AG04450 (cell line): ENCODE measurements around the gene USP53. TPM values are rescaled to one million over a fixed set of nuclear protein-coding genes. Genes with fewer than 3 reads are reported as not detected.

Experiments used
- CTCF ChIA-PET: fragments of 300-600, 350-600 bp; formaldehyde crosslinking; extraction: SDS; loops from one replicate; lab custom pipeline; 2022; ENCODE audit warnings: antibody characterized with exemption, inconsistent platforms; lab: Charles Lee
- POLR2A ChIA-PET: fragments of 350-600 bp; formaldehyde crosslinking; extraction: SDS; loops from one replicate; lab custom pipeline; 2021; ENCODE audit warnings: antibody characterized with exemption, inconsistent platforms; lab: Yijun Ruan, JAX
- DNase-seq: peaks from one replicate; pipeline ENCODE4 v3.0.0-alpha.2; 2011; ENCODE audit warnings: low read depth, low spot score
- H3K27ac ChIP-seq: one replicate; pipeline ENCODE4 v1.5.1; 2012; ENCODE audit warnings: low read depth, low read length, control low read depth
- H3K27me3 ChIP-seq: one replicate; pipeline ENCODE4 v1.6.0; 2012; ENCODE audit warnings: low read length; ENCODE audit not compliant: control insufficient read depth, insufficient read depth
- H3K4me3 ChIP-seq: 2 replicates; pipeline ENCODE4 v1.5.1; 2011; ENCODE audit warnings: mild to moderate bottlenecking, low read depth, low read length, control low read depth
- H3K9me3 ChIP-seq: 2 replicates; pipeline ENCODE4 v1.5.1; 2012; ENCODE audit warnings: low read length; ENCODE audit not compliant: control insufficient read depth, insufficient read depth
- polyA plus RNA-seq: library from polyadenylated mRNA; depleted of rRNA; stranded (reverse); fragments of >200 nt; gene quantifications from 2 replicates; pipeline ENCODE4 v1.2.3, GENCODE V29; 2011
- TF ChIP-seq, protein P1 (sequence below): IDR thresholded peaks from 2 replicates; pipeline ENCODE4 v1.5.1; 2011; ENCODE audit warnings: low read depth, low read length, control low read depth, inconsistent platforms

The USP53 gene
- polyA plus RNA-seq, 1 experiment = 19.0 TPM

DNA sequence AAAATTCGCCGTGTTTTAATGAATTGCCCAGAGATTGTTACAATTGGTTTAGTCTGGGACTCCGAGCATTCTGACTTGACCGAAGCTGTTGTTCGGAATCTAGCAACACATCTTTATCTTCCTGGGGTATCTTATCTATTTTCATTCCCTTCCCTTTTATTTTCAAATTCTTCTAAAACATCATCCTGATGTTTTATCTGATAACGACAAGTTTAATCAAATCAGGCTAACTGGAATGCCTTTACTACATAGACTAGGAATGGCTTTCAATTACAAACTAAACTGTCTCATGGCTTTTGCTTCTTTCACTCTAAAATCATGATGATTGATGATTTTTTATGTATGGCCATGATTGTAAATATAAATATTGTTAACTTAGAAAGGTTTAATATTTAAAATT is 48.0 kb downstream of the USP53 start:
- ChIA-PET POLR2A (no interaction called here), CTCF (interaction anchor here (1.1 kb wide), 1 partner anchor 218 kb away, joined by 3 read pairs; no protein-coding TSS in a partner anchor)
- H3K4me3 ChIP-seq = no peak overlapping the region

DNA sequence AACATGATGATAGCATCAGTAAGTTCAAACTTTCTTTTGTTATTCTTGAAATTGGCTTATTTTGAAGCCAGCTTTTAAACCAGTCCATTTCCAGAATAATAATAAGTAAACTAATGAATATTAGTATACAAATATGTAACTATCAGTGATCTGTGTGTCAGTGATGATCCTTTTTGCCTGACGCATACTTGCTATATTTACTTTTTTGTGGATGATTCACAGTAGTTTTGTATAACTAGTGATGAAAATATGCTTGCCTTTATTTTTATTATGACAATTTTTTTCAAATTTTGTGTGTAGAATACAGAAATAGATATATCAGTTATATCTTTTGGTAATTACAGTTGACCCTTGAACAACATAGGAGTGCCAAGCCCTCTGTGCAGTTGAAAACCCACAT is 49.5 kb downstream of the USP53 start:
- POLR2A ChIA-PET = no interaction called here
- CTCF ChIA-PET = no interaction called here
- H3K27me3 ChIP-seq = no peaks in the 10 kb centered on the region
- TF ChIP-seq, protein P1, sequence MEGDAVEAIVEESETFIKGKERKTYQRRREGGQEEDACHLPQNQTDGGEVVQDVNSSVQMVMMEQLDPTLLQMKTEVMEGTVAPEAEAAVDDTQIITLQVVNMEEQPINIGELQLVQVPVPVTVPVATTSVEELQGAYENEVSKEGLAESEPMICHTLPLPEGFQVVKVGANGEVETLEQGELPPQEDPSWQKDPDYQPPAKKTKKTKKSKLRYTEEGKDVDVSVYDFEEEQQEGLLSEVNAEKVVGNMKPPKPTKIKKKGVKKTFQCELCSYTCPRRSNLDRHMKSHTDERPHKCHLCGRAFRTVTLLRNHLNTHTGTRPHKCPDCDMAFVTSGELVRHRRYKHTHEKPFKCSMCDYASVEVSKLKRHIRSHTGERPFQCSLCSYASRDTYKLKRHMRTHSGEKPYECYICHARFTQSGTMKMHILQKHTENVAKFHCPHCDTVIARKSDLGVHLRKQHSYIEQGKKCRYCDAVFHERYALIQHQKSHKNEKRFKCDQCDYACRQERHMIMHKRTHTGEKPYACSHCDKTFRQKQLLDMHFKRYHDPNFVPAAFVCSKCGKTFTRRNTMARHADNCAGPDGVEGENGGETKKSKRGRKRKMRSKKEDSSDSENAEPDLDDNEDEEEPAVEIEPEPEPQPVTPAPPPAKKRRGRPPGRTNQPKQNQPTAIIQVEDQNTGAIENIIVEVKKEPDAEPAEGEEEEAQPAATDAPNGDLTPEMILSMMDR = no peak
- no peak for DNase-seq
- no peak overlapping the region for H3K4me3 ChIP-seq
- no peak overlapping the region for H3K27ac ChIP-seq
- H3K9me3 ChIP-seq = no peaks in the 10 kb centered on the region

More for the DNA sequence above, 48.0 kb downstream of the USP53 start:
- no peak for DNase-seq
- H3K27ac ChIP-seq = no peak overlapping the region
- no peaks in the 10 kb centered on the region for H3K9me3 ChIP-seq
- H3K27me3 ChIP-seq = no peaks in the 10 kb centered on the region
- TF ChIP-seq, protein P1 = no peak

DNA sequence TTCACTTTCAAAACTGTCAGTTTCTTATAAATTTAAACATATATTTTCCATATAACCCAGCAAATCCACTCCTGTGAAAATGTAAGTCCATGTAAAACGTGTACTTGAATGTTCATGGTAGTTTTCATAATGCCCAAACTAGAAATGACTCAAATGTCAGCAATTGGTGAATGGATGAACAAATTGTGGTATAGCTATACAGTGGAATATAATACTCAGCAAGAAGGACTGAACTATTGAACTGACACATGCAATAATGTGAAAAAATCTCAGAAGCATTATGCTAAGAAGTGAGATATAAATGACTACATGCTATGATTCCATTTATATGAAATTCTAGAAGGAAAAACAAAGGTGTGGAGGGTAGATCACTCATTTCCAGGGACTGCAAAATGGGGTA is 52.2 kb downstream of the USP53 start:
- POLR2A ChIA-PET = no interaction called here
- TF ChIP-seq, protein P1 = no peak
- DNase-seq = no peak
- Histone ChIP-seq H3K27me3 (no peaks in the 10 kb centered on the region), H3K9me3 (no peaks in the 10 kb centered on the region), H3K27ac (no peak overlapping the region), H3K4me3 (no peak overlapping the region)
- CTCF ChIA-PET = no interaction called here

DNA sequence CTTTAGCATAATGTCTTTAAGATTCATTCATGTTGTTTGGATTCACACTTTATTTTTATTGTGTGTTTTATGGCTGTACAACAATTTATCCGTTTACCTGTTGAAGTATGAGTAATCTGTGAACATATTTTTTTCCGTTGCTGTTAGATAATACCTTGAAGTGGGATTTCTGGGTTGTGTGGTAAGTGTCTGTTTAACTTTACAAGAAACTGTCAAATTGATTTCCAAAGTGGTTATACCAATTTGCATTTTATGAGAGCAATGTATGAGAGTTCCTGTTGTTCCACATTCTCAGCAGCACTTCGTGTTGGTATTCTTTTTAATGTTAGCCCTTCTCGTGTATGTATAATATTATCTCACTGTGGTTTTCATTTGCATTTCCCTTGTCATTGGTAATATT is 53.6 kb downstream of the USP53 start:
- Histone ChIP-seq H3K4me3 (no peak overlapping the region), H3K9me3 (no peaks in the 10 kb centered on the region), H3K27ac (no peak overlapping the region), H3K27me3 (no peaks in the 10 kb centered on the region)
- TF ChIP-seq, protein P1 = no peak
- CTCF ChIA-PET = interaction anchor here (1.1 kb wide), 1 partner anchor 53 kb away, joined by 3 read pairs; the partner anchor contains the start of gene USP53
- DNase-seq = no peak
- POLR2A ChIA-PET = no interaction called here

DNA sequence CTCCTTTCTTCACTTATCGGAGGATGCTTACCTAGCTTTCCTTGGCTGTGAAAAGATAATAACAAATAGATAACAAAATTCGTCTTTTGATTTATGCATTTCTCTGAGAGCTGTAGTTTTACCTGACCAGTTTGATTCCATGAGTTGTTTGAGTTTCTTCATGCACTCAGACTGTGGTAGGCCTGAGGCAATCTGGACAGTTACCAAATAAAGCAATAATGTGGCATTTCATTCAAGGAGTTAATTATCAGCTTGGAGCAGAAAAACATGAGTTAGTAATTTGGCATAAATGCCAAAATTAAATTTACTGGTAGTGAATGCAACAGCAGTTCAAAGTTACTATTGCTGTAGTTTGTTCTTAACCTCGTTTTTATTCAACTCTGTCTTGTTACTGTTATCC is 56.0 kb downstream of the USP53 start:
- TF ChIP-seq, protein P1 = no peak
- POLR2A ChIA-PET = no interaction called here
- Histone ChIP-seq H3K27me3 (no peaks in the 10 kb centered on the region), H3K27ac (no peak overlapping the region), H3K4me3 (no peak overlapping the region), H3K9me3 (no peaks in the 10 kb centered on the region)
- DNase-seq = no peak
- CTCF ChIA-PET = no interaction called here
